ENCODE results near the gene P2RY11.

DNA sequence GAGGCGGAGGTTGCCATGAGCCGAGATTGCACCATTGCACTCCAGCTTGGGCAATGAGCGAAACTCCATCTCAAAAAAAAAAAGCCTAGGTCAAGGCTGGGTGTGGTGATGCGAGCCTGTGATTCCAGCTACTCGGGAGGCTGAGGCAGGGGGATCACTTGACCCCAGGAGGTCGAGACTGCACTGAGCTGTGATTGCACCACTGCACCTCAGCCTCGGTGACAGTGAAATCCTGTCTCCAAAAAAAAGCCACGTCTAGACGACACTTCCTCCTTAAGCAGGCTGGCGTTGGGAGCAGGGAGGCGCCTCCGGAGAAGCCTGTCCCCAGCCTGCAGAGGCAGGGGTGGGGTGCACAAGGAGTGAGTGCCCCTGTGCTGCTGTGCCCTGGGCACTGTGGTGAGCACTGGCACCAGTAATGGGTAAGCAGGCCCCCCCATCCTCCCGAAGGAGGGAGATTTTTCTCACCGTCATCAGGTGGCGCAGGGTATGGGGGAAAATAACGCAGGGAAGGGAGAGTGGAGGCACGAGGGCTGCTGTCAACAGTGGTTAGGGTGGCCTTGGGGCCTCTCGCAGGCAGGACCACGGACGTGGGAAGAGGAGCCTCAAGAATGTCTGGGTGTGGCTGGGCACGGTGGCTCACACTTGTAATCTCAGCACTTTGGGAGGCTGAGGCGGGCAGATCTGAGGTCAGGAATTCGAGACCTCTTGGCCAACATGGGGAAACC is 706 bp downstream of the P2RY11 start:
- no peak for TF ChIP-seq CREB1 (IDR thresholded peaks at IDR 0.05; ENCODE audit: low read depth)
- no peak for TF ChIP-seq EGR1 (IDR thresholded peaks at IDR 0.05)
- TF ChIP-seq EP300 (IDR thresholded peaks at IDR 0.05; ENCODE audit: borderline replicate concordance): no peak

All from Ishikawa (cell line).